Upper lobe of left lung (tissue), 6 donors: ENCODE measurements around the gene DLGAP1. TPM values are rescaled to one million over a fixed set of nuclear protein-coding genes. Genes with fewer than 3 reads are reported as not detected.

Experiments used
- ATAC-seq, 2 donors: fragments of 200-7000 bp; cut with Tn5 transposase; one replicate each; pipeline ENCODE4 v1.9.1; 2022; ENCODE audit warnings: mild to moderate bottlenecking in 2 of 2, moderate library complexity in 2 of 2; ENCODE audit not compliant: low FRiP score in 2 of 2
- DNase-seq, 2 donors: peaks; one replicate each; pipeline ENCODE4 v3.0.0-alpha.2; 2019 to 2020
- H3K27ac ChIP-seq, 4 donors: fragments of 200-600 bp; sonication (generic); one replicate each; pipeline ENCODE4 v1.5.1; 2016 to 2019
- H3K27me3 ChIP-seq, 4 donors: fragments of 200-600 bp; sonication (generic); one replicate each; pipeline ENCODE4 v1.5.1; 2017 to 2019
- H3K36me3 ChIP-seq, 4 donors: fragments of 200-600 bp; sonication (generic); one replicate each; pipeline ENCODE4 v1.5.1; 2016 to 2019
- H3K4me1 ChIP-seq, 4 donors: fragments of 200-600 bp; sonication (generic); one replicate each; pipeline ENCODE4 v1.5.1; 2018 to 2019
- H3K4me3 ChIP-seq, 4 donors: fragments of 200-600 bp; sonication (generic); one replicate each; pipeline ENCODE4 v1.5.1; 2017 to 2019; ENCODE audit warnings: mild to moderate bottlenecking in 2 of 4, moderate library complexity in 1 of 4
- H3K9me3 ChIP-seq, 4 donors: fragments of 200-600 bp; sonication (generic); one replicate each; pipeline ENCODE4 v1.5.1; 2018 to 2019
- CTCF ChIP-seq, 6 experiments: fragments of 450-650 bp in 4 of 6; fragments of 200-600 bp in 2 of 6; sonication (generic) in 2 of 6; IDR thresholded peaks; one replicate each; pipeline ENCODE4 v1.5.1; 2016 to 2019; ENCODE audit warnings: antibody characterized with exemption in 6 of 6
- EP300 ChIP-seq, 4 donors: sonication (generic); formaldehyde crosslinking; IDR thresholded peaks; one replicate each; pipeline ENCODE4 v1.5.1; 2017; ENCODE audit warnings: antibody characterized with exemption in 4 of 4, control low read depth in 2 of 4
- POLR2A ChIP-seq, 4 donors: fragments of 450-650 bp; IDR thresholded peaks; one replicate each; pipeline ENCODE4 v1.5.1; 2016 to 2017; ENCODE audit warnings: antibody characterized with exemption in 4 of 4, mild to moderate bottlenecking in 2 of 4
- POLR2AphosphoS5 ChIP-seq, 2 donors: sonication (generic); formaldehyde crosslinking; IDR thresholded peaks; one replicate each; pipeline ENCODE4 v1.5.1; 2017; ENCODE audit warnings: antibody characterized with exemption in 2 of 2
- WGBS, 2 donors: methylation state at CpG; one replicate each; pipeline ENCODE4 v1.1.5; 2017 to 2018; 5-methylcytosine and 5-hydroxymethylcytosine counted together
- total RNA-seq, 6 donors: library from RNA; depleted of rRNA in 4 of 6; stranded (reverse); fragments of >200 nt in 4 of 6; gene quantifications; one replicate each; pipeline versions ENCODE4 v1.1.0 to v1.2.1, GENCODE V29; 2016 to 2021
- donor health status: DM: no; HTN: no; CAD: no; lungs with moderate emphysema.
- donor health status: DM: no; HTN: yes; CAD: no; lungs with severe emphysema.

Gene DLGAP1
- total RNA-seq, 6 donors from 2014 or later, result 2.1 to 4.6 (median 3.6) TPM

- Histone ChIP-seq H3K27ac (no peak overlapping the region), H3K27me3 (no peaks in the 10 kb centered on the region), H3K4me1 (no peaks in the 10 kb centered on the region), H3K9me3 (no peaks in the 10 kb centered on the region), H3K36me3 (no peaks in the 10 kb centered on the region), H3K4me3 (no peak overlapping the region)
- DNase-seq, result no peak
- TF ChIP-seq POLR2AphosphoS5 (IDR thresholded peaks at IDR 0.05) (no peak), POLR2A (IDR thresholded peaks at IDR 0.05) (no peak)
- no peak for ATAC-seq
- 57 to 65% methylated on average over 2 of the region's 2 CpGs for WGBS, 2 donors
Measured at GRCh38 chr18:3554811-3555427, 900.2 kb downstream of the DLGAP1 start.

- H3K9me3 ChIP-seq, result no peaks in the 10 kb centered on the region
- no peak overlapping the region for H3K27ac ChIP-seq
- no peak for TF ChIP-seq CTCF (IDR thresholded peaks at IDR 0.05)
- TF ChIP-seq EP300 (IDR thresholded peaks at IDR 0.05), result no peak
- no peak for TF ChIP-seq POLR2AphosphoS5 (IDR thresholded peaks at IDR 0.05)
- no peak for TF ChIP-seq POLR2A (IDR thresholded peaks at IDR 0.05)
- no peak for ATAC-seq
- WGBS, 2 donors, result 68 to 78% methylated on average over 9 of the region's 9 CpGs
- no peaks in the 10 kb centered on the region for H3K4me1 ChIP-seq
- H3K4me3 ChIP-seq, result no peak overlapping the region
- DNase-seq, result no peak
- H3K27me3 ChIP-seq, result no peaks in the 10 kb centered on the region
- no peaks in the 10 kb centered on the region for H3K36me3 ChIP-seq
Measured at GRCh38 chr18:3554091-3554601, 901.0 kb downstream of the DLGAP1 start.

GRCh38 chr18:3552305-3552704 is 902.8 kb downstream of the DLGAP1 start:
- DNase-seq (no peak), ATAC-seq (no peak)
- Histone ChIP-seq H3K9me3 (no peaks in the 10 kb centered on the region), H3K4me1 (no peaks in the 10 kb centered on the region), H3K27ac (no peak overlapping the region), H3K27me3 (no peaks in the 10 kb centered on the region), H3K36me3 (no peaks in the 10 kb centered on the region), H3K4me3 (no peak overlapping the region)
- TF ChIP-seq CTCF (IDR thresholded peaks at IDR 0.05) (no peak), POLR2AphosphoS5 (IDR thresholded peaks at IDR 0.05) (no peak), POLR2A (IDR thresholded peaks at IDR 0.05) (no peak), EP300 (IDR thresholded peaks at IDR 0.05) (no peak)
- 96 to 97% methylated on average over 3 of the region's 3 CpGs for WGBS, 2 donors

- TF ChIP-seq POLR2AphosphoS5 (IDR thresholded peaks at IDR 0.05), result no peak
- TF ChIP-seq CTCF (IDR thresholded peaks at IDR 0.05), result no peak
- no peak for TF ChIP-seq EP300 (IDR thresholded peaks at IDR 0.05)
- ATAC-seq (no peak), DNase-seq (no peak)
- Histone ChIP-seq H3K9me3 (no peaks in the 10 kb centered on the region), H3K27ac (no peak overlapping the region), H3K36me3 (no peaks in the 10 kb centered on the region), H3K27me3 (no peaks in the 10 kb centered on the region), H3K4me1 (no peaks in the 10 kb centered on the region), H3K4me3 (no peak overlapping the region)
- WGBS, 2 donors, result 79% methylated on average over 4 of the region's 4 CpGs
Measured at GRCh38 chr18:3547891-3548615, 907.1 kb downstream of the DLGAP1 start.

- Histone ChIP-seq H3K27me3 (no peaks in the 10 kb centered on the region), H3K4me1 (no peaks in the 10 kb centered on the region)
Measured at GRCh38 chr18:3546106-3546505, 909.0 kb downstream of the DLGAP1 start.

More at GRCh38 chr18:3546106-3546505, 909.0 kb downstream of the DLGAP1 start:
- WGBS, 2 donors, result 93 to 94% methylated on average over 5 of the region's 5 CpGs
- Histone ChIP-seq H3K4me3 (no peak overlapping the region), H3K36me3 (no peaks in the 10 kb centered on the region), H3K27ac (no peak overlapping the region), H3K9me3 (no peaks in the 10 kb centered on the region)
- no peak for DNase-seq
- TF ChIP-seq POLR2AphosphoS5 (IDR thresholded peaks at IDR 0.05) (no peak), POLR2A (IDR thresholded peaks at IDR 0.05) (no peak), EP300 (IDR thresholded peaks at IDR 0.05) (no peak), CTCF (IDR thresholded peaks at IDR 0.05) (no peak)
- ATAC-seq, result no peak
